IMR-90 (cell line): ENCODE data around the gene PAPLN. TPM values are rescaled to one million over a fixed set of nuclear protein-coding genes. Genes with fewer than 3 reads are reported as not detected.

Experiments used
- ATAC-seq: fragments of 200-7000 bp; cut with Tn5 transposase; 2 replicates; pipeline ENCODE4 v1.9.1; 2020; ENCODE audit warnings: low read depth, mild to moderate bottlenecking, moderate library complexity
- BruUV-seq: library from RNA; stranded (reverse); fragments of 400-500 nt; replicated peaks from 2 replicates; lab custom pipeline; 2021; lab: Mats Ljungman, UMichigan
- CTCF ChIA-PET: fragments of 300-600 bp; formaldehyde crosslinking; extraction: SDS; loops from one replicate; lab custom pipeline; 2021; ENCODE audit warnings: antibody characterized with exemption; lab: Yijun Ruan, JAX
- POLR2A ChIA-PET: fragments of 300-600 bp; sonication (Branson Sonifier 250); formaldehyde crosslinking; loops from one replicate; lab custom pipeline; 2022; ENCODE audit warnings: antibody characterized with exemption; ENCODE audit not compliant: unreplicated experiment; lab: Charles Lee
- DNase-seq: peaks from one replicate; pipeline ENCODE4 v3.0.0; 2013
- H2AFZ ChIP-seq: replicated peaks from 2 replicates; pipeline ENCODE3; 2013; ENCODE audit warnings: low read length, mild to moderate bottlenecking; ENCODE audit not compliant: poor library complexity
- H2AK5ac ChIP-seq: 2 replicates; pipeline ENCODE4 v1.6.1; 2013; ENCODE audit warnings: low read depth, low read length, inconsistent platforms
- H2AK9ac ChIP-seq: replicated peaks from 2 replicates; pipeline ENCODE3; 2013; ENCODE audit warnings: mild to moderate bottlenecking, low read depth, low read length, moderate library complexity; ENCODE audit not compliant: poor library complexity
- H2BK120ac ChIP-seq: 2 replicates; pipeline ENCODE4 v1.6.1; 2013; ENCODE audit warnings: low read depth, low read length, inconsistent platforms
- H2BK15ac ChIP-seq: 3 replicates; pipeline ENCODE4 v1.6.1; 2013; ENCODE audit warnings: low read depth, low read length, inconsistent platforms
- H2BK20ac ChIP-seq: 2 replicates; pipeline ENCODE4 v1.6.1; 2013; ENCODE audit warnings: low read depth, mild to moderate bottlenecking, inconsistent platforms, low read length, moderate library complexity
- H2BK5ac ChIP-seq: 2 replicates; pipeline ENCODE4 v1.6.1; 2013; ENCODE audit warnings: mild to moderate bottlenecking, low read depth, low read length, inconsistent platforms; ENCODE audit not compliant: poor library complexity, severe bottlenecking
- H3K14ac ChIP-seq: replicated peaks from 2 replicates; pipeline ENCODE4 v1.6.1; 2013; ENCODE audit warnings: low read depth, low read length, inconsistent platforms
- H3K18ac ChIP-seq: 2 replicates; pipeline ENCODE4 v1.6.1; 2013; ENCODE audit warnings: low read depth, low read length, control low read depth
- H3K23ac ChIP-seq: 2 replicates; pipeline ENCODE4 v1.6.1; 2013; ENCODE audit warnings: low read depth, low read length, inconsistent platforms
- H3K27ac ChIP-seq: 2 replicates; pipeline ENCODE4 v1.5.1; 2013; ENCODE audit warnings: mild to moderate bottlenecking, control low read depth, low read length; ENCODE audit not compliant: insufficient read depth
- H3K27me3 ChIP-seq: 2 replicates; pipeline ENCODE4 v1.6.1; 2013; ENCODE audit warnings: low read length; ENCODE audit not compliant: control insufficient read depth, insufficient read depth
- H3K36me3 ChIP-seq: 2 replicates; pipeline ENCODE4 v1.6.1; 2013; ENCODE audit warnings: low read length, mixed read lengths; ENCODE audit not compliant: control insufficient read depth, insufficient read depth
- H3K4ac ChIP-seq: 2 replicates; pipeline ENCODE4 v1.6.1; 2013; ENCODE audit warnings: low read depth, low read length, inconsistent platforms
- H3K4me1 ChIP-seq: 2 replicates; pipeline ENCODE4 v1.6.1; 2013; ENCODE audit warnings: low read length, mixed read lengths; ENCODE audit not compliant: control insufficient read depth, insufficient read depth
- H3K4me2 ChIP-seq: 2 replicates; pipeline ENCODE4 v1.6.1; 2013; ENCODE audit warnings: low read depth, mild to moderate bottlenecking, control low read depth, low read length, moderate library complexity
- H3K4me3 ChIP-seq: 2 replicates; pipeline ENCODE4 v1.5.1; 2013; ENCODE audit warnings: low read depth, mild to moderate bottlenecking, control low read depth, low read length, moderate library complexity; ENCODE audit not compliant: insufficient read depth
- H3K56ac ChIP-seq: 2 replicates; pipeline ENCODE4 v1.6.1; 2013; ENCODE audit warnings: low read length, inconsistent platforms; ENCODE audit not compliant: insufficient read depth; ENCODE audit errors: extremely low read depth
- H3K79me1 ChIP-seq, 2 experiments: 2 replicates each; pipeline ENCODE4 v1.6.1; 2013; ENCODE audit warnings: low read length in 2 of 2, inconsistent platforms in 1 of 2, low read depth in 1 of 2
- H3K9ac ChIP-seq: 2 replicates; pipeline ENCODE4 v1.6.1; 2013; ENCODE audit warnings: low read depth, low read length, control low read depth
- H3K9me1 ChIP-seq: 2 replicates; pipeline ENCODE4 v1.6.1; 2013; ENCODE audit warnings: low read length, inconsistent platforms; ENCODE audit not compliant: insufficient read depth
- H3K9me3 ChIP-seq: 2 replicates; pipeline ENCODE4 v1.6.1; 2013; ENCODE audit warnings: low read length; ENCODE audit not compliant: control insufficient read depth, insufficient read depth
- H4K20me1 ChIP-seq: 2 replicates; pipeline ENCODE4 v1.6.1; 2013; ENCODE audit warnings: low read length, inconsistent platforms; ENCODE audit not compliant: insufficient read depth
- H4K5ac ChIP-seq: 2 replicates; pipeline ENCODE4 v1.6.1; 2013; ENCODE audit warnings: mild to moderate bottlenecking, low read depth, low read length, control low read depth
- H4K8ac ChIP-seq, 2 experiments: 2 replicates each; pipeline ENCODE4 v1.6.1; 2013; ENCODE audit warnings: low read depth in 2 of 2, low read length in 2 of 2, control low read depth in 1 of 2, inconsistent platforms in 1 of 2
- H4K91ac ChIP-seq: 2 replicates; pipeline ENCODE4 v1.6.1; 2013; ENCODE audit warnings: low read depth, low read length, inconsistent platforms; ENCODE audit not compliant: insufficient read depth
- BHLHE40 ChIP-seq: fragments of 150-350 bp; IDR thresholded peaks from 2 replicates; pipeline ENCODE4 v1.6.1; 2016; ENCODE audit warnings: mild to moderate bottlenecking, low read depth, low read length
- CEBPB ChIP-seq: IDR thresholded peaks from 2 replicates; pipeline ENCODE4 v1.6.1; 2012; ENCODE audit warnings: low read depth, low read length, improper control_type of control experiment
- CHD1 ChIP-seq: IDR thresholded peaks from 2 replicates; pipeline ENCODE4 v1.6.1; 2012; ENCODE audit warnings: low read depth, low read length, improper control_type of control experiment
- CTCF ChIP-seq: conservative IDR thresholded peaks from 2 replicates; pipeline ENCODE4 v1.5.1; 2012; ENCODE audit warnings: mild to moderate bottlenecking, low read depth, low read length, improper control_type of control experiment
- ELK1 ChIP-seq: fragments of 150-350 bp; IDR thresholded peaks from 2 replicates; pipeline ENCODE4 v1.6.1; 2016; ENCODE audit warnings: low read depth, mild to moderate bottlenecking, low read length, moderate library complexity, borderline replicate concordance
- FOS ChIP-seq: fragments of 150-350 bp; IDR thresholded peaks from 2 replicates; pipeline ENCODE4 v1.6.1; 2016; ENCODE audit warnings: low read depth, low read length
- MAFK ChIP-seq: IDR thresholded peaks from 2 replicates; pipeline ENCODE4 v1.6.1; 2012; ENCODE audit warnings: low read depth, low read length, improper control_type of control experiment
- MAZ ChIP-seq: IDR thresholded peaks from 2 replicates; pipeline ENCODE4 v1.6.1; 2012; ENCODE audit warnings: low read depth, mild to moderate bottlenecking, low read length, improper control_type of control experiment, moderate library complexity, borderline replicate concordance
- MXI1 ChIP-seq: IDR thresholded peaks from 2 replicates; pipeline ENCODE4 v1.6.1; 2012; ENCODE audit warnings: low read depth, mild to moderate bottlenecking, low read length, moderate library complexity, borderline replicate concordance
- NFE2L2 ChIP-seq: fragments of 150-350 bp; IDR thresholded peaks from 2 replicates; pipeline ENCODE4 v1.6.1; 2016; ENCODE audit warnings: low read depth, mild to moderate bottlenecking, low read length
- POLR2A ChIP-seq: IDR thresholded peaks from 2 replicates; pipeline ENCODE4 v1.6.1; 2012; ENCODE audit warnings: mild to moderate bottlenecking, low read depth, low read length
- RAD21 ChIP-seq: IDR thresholded peaks from 2 replicates; pipeline ENCODE4 v1.6.1; 2012; ENCODE audit warnings: low read length, improper control_type of control experiment
- RCOR1 ChIP-seq: IDR thresholded peaks from 2 replicates; pipeline ENCODE4 v1.6.1; 2012; ENCODE audit warnings: mild to moderate bottlenecking, low read length, improper control_type of control experiment; ENCODE audit not compliant: insufficient replicate concordance
- RFX5 ChIP-seq: IDR thresholded peaks from 2 replicates; pipeline ENCODE4 v1.8.0; 2012; ENCODE audit warnings: low read depth, mild to moderate bottlenecking, low read length, moderate library complexity
- SMC3 ChIP-seq: fragments of 150-350 bp; IDR thresholded peaks from 2 replicates; pipeline ENCODE4 v1.6.1; 2016; ENCODE audit warnings: low read depth, mild to moderate bottlenecking, antibody characterized with exemption, low read length, moderate library complexity
- USF2 ChIP-seq: fragments of 150-350 bp; IDR thresholded peaks from 2 replicates; pipeline ENCODE4 v1.6.1; 2017; ENCODE audit warnings: mild to moderate bottlenecking, antibody characterized with exemption, low read length, low read depth
- WGBS, 2 experiments: methylation state at CpG; one replicate each; pipeline versions ENCODE4 v1.1.5 to v1.1.7; 2013; ENCODE audit warnings: missing lambda C conversion rate in 2 of 2; ENCODE audit not compliant: insufficient read length in 1 of 2; ENCODE audit errors: extremely low coverage in 2 of 2; 5-methylcytosine and 5-hydroxymethylcytosine counted together
- dilution Hi-C: fragments of 300-500 bp; cut with HindIII; formaldehyde crosslinking; loops from one replicate; pipeline ENCODE4 v1.14.3; 2018; ENCODE audit warnings: low sequenced_read_pairs; ENCODE audit not compliant: unreplicated experiment
- in situ Hi-C: fragments of 300-500 bp; cut with MboI; formaldehyde crosslinking; loops from 3 replicates; pipeline ENCODE4 v1.14.3; 2019; ENCODE audit warnings: low sequenced_read_pairs, inconsistent platforms, mixed read lengths
- intact Hi-C: fragments of 100-400 bp; cut with micrococcal nuclease; formaldehyde crosslinking; loops from 2 replicates; pipeline ENCODE4 v1.10.0; 2022
- polyA plus RNA-seq, 3 experiments: library from polyadenylated mRNA; depleted of rRNA; stranded (reverse); fragments of >200 nt; gene quantifications; 2 replicates each; pipeline ENCODE4 v1.2.3, GENCODE V29; 2012; ENCODE audit warnings: low replicate concordance in 1 of 3
- total RNA-seq: library from RNA; depleted of rRNA; stranded (reverse); fragments of >200 nt; gene quantifications from 2 replicates; pipeline ENCODE4 v1.2.3, GENCODE V29; 2012

The PAPLN gene
- total and polyA plus RNA-seq, 2 of the 4 experiments (the other 2 are of a cell fraction) = 0.36 to 1.2 TPM

GRCh38 chr14:73234029-73234428, 3.3 kb upstream of the PAPLN start:
- Histone ChIP-seq H3K56ac (no peak overlapping the region), H2BK20ac (no peak overlapping the region), H2BK15ac (no peak overlapping the region), H2BK120ac (no peak overlapping the region), H3K9me1 (peaks cover 9% of the 10 kb centered on the region), H2BK5ac (no peak overlapping the region), H3K14ac (no peak overlapping the region), H3K27me3 (peaks cover 45% of the 10 kb centered on the region), H2AFZ (no peak overlapping the region), H3K79me1 (0 out of 4 replicates have a peak, but pooled peaks cover 0 to 4% of the 10 kb centered on the region in 2 experiments), H3K4me2 (no peak overlapping the region), H3K18ac (no peak overlapping the region), H3K9ac (no peak overlapping the region), H4K91ac (no peak overlapping the region), H3K23ac (no peak overlapping the region), H4K8ac (no peak overlapping the region), H3K27ac (no peak overlapping the region), H4K5ac (no peak overlapping the region), H4K20me1 (peaks cover 3% of the 10 kb centered on the region; the same call in 1 of the 2 replicates), H3K4me3 (no peak overlapping the region), H2AK9ac (no peak overlapping the region), H3K9me3 (no peaks in the 10 kb centered on the region), H2AK5ac (no peak overlapping the region), H3K36me3 (no peaks in the 10 kb centered on the region), H3K4me1 (peaks cover 20% of the 10 kb centered on the region), H3K4ac (no peak overlapping the region)
- ATAC-seq = no peak
- dilution Hi-C loops (no loop called here), intact Hi-C loops (no loop called here), in situ Hi-C loops (no loop called here)
- no peak for DNase-seq
- WGBS, 2 experiments = no CpG with 5 or more reads among the region's 5 CpGs
- BruUV-seq = no TSS peak
- ChIA-PET POLR2A (no interaction called here), CTCF (interaction anchor here (0.6 kb wide), 1 partner anchor 30 kb away, joined by 3 read pairs; no protein-coding TSS in a partner anchor)
- TF ChIP-seq ELK1 (no peak), RFX5 (no peak), FOS (no peak), CTCF (no peak), MXI1 (no peak), NFE2L2 (no peak), MAZ (no peak), BHLHE40 (no peak), USF2 (no peak), RCOR1 (no peak), CHD1 (no peak), SMC3 (no peak), MAFK (no peak), POLR2A (no peak), RAD21 (no peak), CEBPB (no peak)
